Gastrocnemius medialis (tissue), 4 donors: ENCODE data around the gene TDRKH. TPM values are rescaled to one million over a fixed set of nuclear protein-coding genes. Genes with fewer than 3 reads are reported as not detected.

Source experiments
- ATAC-seq, 2 donors: fragments of 150-250 bp; one replicate each; pipeline ENCODE4 v1.9.1; 2016
- DNase-seq, 2 donors: peaks; one replicate each; pipeline ENCODE4 v3.0.0-alpha.2; 2019
- H3K27ac ChIP-seq, 4 donors: fragments of 200-600 bp; sonication (generic); 1 replicate in 1 of 4; 2 replicates in 3 of 4; pipeline ENCODE4 v1.5.1; 2016 to 2018; ENCODE audit warnings: mild to moderate bottlenecking in 2 of 4, moderate library complexity in 1 of 4
- H3K27me3 ChIP-seq, 3 donors: fragments of 200-600 bp; sonication (generic) in 2 of 3; 1 replicate in 1 of 3; 2 replicates in 2 of 3; pipeline versions ENCODE4 v1.5.1 to v1.6.0; 2016 to 2019; ENCODE audit warnings: mild to moderate bottlenecking in 1 of 3, moderate library complexity in 1 of 3
- H3K36me3 ChIP-seq, 2 donors: fragments of 200-600 bp; sonication (generic) in 1 of 2; one replicate each; pipeline ENCODE4 v1.5.1; 2017 to 2018
- H3K4me1 ChIP-seq, 2 donors: fragments of 200-600 bp; sonication (generic) in 1 of 2; one replicate each; pipeline ENCODE4 v1.5.1; 2016 to 2017; ENCODE audit warnings: mild to moderate bottlenecking in 2 of 2
- H3K4me3 ChIP-seq, 4 donors: fragments of 200-600 bp; sonication (generic) in 3 of 4; 1 replicate in 1 of 4; 2 replicates in 3 of 4; pipeline ENCODE4 v1.5.1; 2016 to 2019; ENCODE audit warnings: mild to moderate bottlenecking in 2 of 4
- H3K9me3 ChIP-seq, 3 donors: fragments of 200-600 bp; sonication (generic) in 2 of 3; 1 replicate in 1 of 3; 2 replicates in 2 of 3; pipeline ENCODE4 v1.5.1; 2016 to 2019
- POLR2A ChIP-seq, 2 donors: fragments of 450-650 bp; IDR thresholded peaks; one replicate each; pipeline ENCODE4 v1.6.1; 2017; ENCODE audit warnings: antibody characterized with exemption in 2 of 2, mild to moderate bottlenecking in 2 of 2, moderate library complexity in 2 of 2
- in situ Hi-C, 4 donors: fragments of 200-750 bp; cut with MboI; loops; one replicate each; pipeline versions ENCODE4 v1.15.0 to v1.8.0; 2017; ENCODE audit warnings: low sequenced_read_pairs in 4 of 4
- intact Hi-C: fragments of 100-400 bp; cut with DNase I; formaldehyde crosslinking; loops from one replicate; pipeline ENCODE4 v1.15.1; 2023; ENCODE audit warnings: low total_unique reads
- total RNA-seq, 4 donors: library from RNA; depleted of rRNA; stranded (reverse); fragments of >200 nt; gene quantifications; one replicate each; pipeline versions ENCODE4 v1.1.0 to v1.2.3, GENCODE V29; 2016
- TF ChIP-seq, protein P1 (sequence below), 5 experiments: fragments of 450-650 bp in 3 of 5; fragments of 200-600 bp in 2 of 5; sonication (generic) in 2 of 5; IDR thresholded peaks in 4 of 5; conservative IDR thresholded peaks in 1 of 5; 1 replicate in 4 of 5; 2 replicates in 1 of 5; pipeline ENCODE4 v1.5.1; 2016 to 2019; ENCODE audit warnings: antibody characterized with exemption in 5 of 5, mild to moderate bottlenecking in 3 of 5, moderate library complexity in 3 of 5

The TDRKH gene
- 1 to 10 TPM; 3.9 to 8.3 (median 4.6) TPM for total RNA-seq

GRCh38 chr1:151790071-151790939, at the start of gene TDRKH:
TDRKH (minus strand) TSS chr1:151790500; CDS start chr1:151783022, 7,478 bp downstream.
- in situ Hi-C loops: no loop called here
- H3K27ac ChIP-seq: peak within 1 kb of the TSS; percentile 75 to 80 (median 80)
- TF ChIP-seq POLR2A (IDR thresholded peaks at IDR 0.05): peak; percentile 65 to 86
- TF ChIP-seq, protein P1, sequence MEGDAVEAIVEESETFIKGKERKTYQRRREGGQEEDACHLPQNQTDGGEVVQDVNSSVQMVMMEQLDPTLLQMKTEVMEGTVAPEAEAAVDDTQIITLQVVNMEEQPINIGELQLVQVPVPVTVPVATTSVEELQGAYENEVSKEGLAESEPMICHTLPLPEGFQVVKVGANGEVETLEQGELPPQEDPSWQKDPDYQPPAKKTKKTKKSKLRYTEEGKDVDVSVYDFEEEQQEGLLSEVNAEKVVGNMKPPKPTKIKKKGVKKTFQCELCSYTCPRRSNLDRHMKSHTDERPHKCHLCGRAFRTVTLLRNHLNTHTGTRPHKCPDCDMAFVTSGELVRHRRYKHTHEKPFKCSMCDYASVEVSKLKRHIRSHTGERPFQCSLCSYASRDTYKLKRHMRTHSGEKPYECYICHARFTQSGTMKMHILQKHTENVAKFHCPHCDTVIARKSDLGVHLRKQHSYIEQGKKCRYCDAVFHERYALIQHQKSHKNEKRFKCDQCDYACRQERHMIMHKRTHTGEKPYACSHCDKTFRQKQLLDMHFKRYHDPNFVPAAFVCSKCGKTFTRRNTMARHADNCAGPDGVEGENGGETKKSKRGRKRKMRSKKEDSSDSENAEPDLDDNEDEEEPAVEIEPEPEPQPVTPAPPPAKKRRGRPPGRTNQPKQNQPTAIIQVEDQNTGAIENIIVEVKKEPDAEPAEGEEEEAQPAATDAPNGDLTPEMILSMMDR (IDR thresholded peaks at IDR 0.05 in 4 of 5, conservative IDR thresholded peaks at IDR 0.05 in 1 of 5): peak in 3 of 5 experiments; percentile 23 to 40 (median 39)
- intact Hi-C loops: loop anchor here (1.0 kb wide), 4 partner anchors 27 to 178 kb away; partner anchors contain the start of genes MRPL9 and SNX27
- no peaks in the 10 kb centered on the region for H3K27me3 ChIP-seq
- H3K4me3 ChIP-seq: peak within 1 kb of the TSS; percentile 63 to 88 (median 84)
- ATAC-seq (peak; percentile 99), DNase-seq (peak; percentile 99)
- H3K36me3 ChIP-seq: no peaks in the 10 kb centered on the region
- H3K9me3 ChIP-seq: no peaks in the 10 kb centered on the region
- H3K4me1 ChIP-seq: peaks cover 12 to 14% of the 10 kb centered on the region in 2 donors

- no peaks in the 10 kb centered on the region for H3K9me3 ChIP-seq
- H3K27me3 ChIP-seq: peaks cover 21 to 30% (median 26%) of the 10 kb centered on the region in 3 donors
- H3K27ac ChIP-seq: no peak within 1 kb of the TSS
- H3K4me3 ChIP-seq: peak within 1 kb of the TSS in 3 of 4 donors; percentile 43 to 56 (median 43)
- ATAC-seq (no peak), DNase-seq (peak in 1 of 2 donors; percentile 6)
- in situ Hi-C loops: loop anchor here (10.0 to 25.0 kb wide), 4 partner anchors 75 to 252 kb away; partner anchors contain the start of genes MRPL9 (in 1 of the 4) and SNX27 (in 1 of the 4)
- no peak for TF ChIP-seq POLR2A (IDR thresholded peaks at IDR 0.05)
- intact Hi-C loops: loop anchor here (5.0 to 10.0 kb wide), 2 partner anchors 117 to 1795 kb away; partner anchors contain the start of genes CHTOP and RIIAD1
- peaks cover 7 to 10% of the 10 kb centered on the region in 2 donors for H3K4me1 ChIP-seq
- H3K36me3 ChIP-seq: no peaks in the 10 kb centered on the region
Measured at GRCh38 chr1:151839457-151840403, 49.4 kb upstream of the TDRKH start, which contains the start of gene C2CD4D. C2CD4D (minus strand) TSS chr1:151839820; CDS start chr1:151838989, 831 bp downstream.

- no peak for DNase-seq
- H3K27ac ChIP-seq: no peak overlapping the region
- intact Hi-C loops: loop anchor here (5.0 to 10.0 kb wide), 2 partner anchors 117 to 1796 kb away; partner anchors contain the start of genes CHTOP and RIIAD1
- peak overlapping the region in 3 of 4 donors; percentile 43 to 56 (median 43) for H3K4me3 ChIP-seq
- H3K9me3 ChIP-seq: no peaks in the 10 kb centered on the region
- H3K36me3 ChIP-seq: no peaks in the 10 kb centered on the region
- ATAC-seq: no peak
- peaks cover 7 to 10% of the 10 kb centered on the region in 2 donors for H3K4me1 ChIP-seq
- in situ Hi-C loops: loop anchor here (10.0 to 25.0 kb wide), 3 partner anchors 227 to 252 kb away; partner anchors contain the start of gene SNX27 (in 1 of the 4)
- peaks cover 21 to 30% (median 26%) of the 10 kb centered on the region in 3 donors for H3K27me3 ChIP-seq
- no peak for TF ChIP-seq POLR2A (IDR thresholded peaks at IDR 0.05)
- TF ChIP-seq, protein P1 (IDR thresholded peaks at IDR 0.05 in 4 of 5, conservative IDR thresholded peaks at IDR 0.05 in 1 of 5): no peak
Measured at GRCh38 chr1:151839082-151839412, 48.7 kb upstream of the TDRKH start.

GRCh38 chr1:151838222-151839081, 48.2 kb upstream of the TDRKH start:
- Histone ChIP-seq H3K9me3 (no peaks in the 10 kb centered on the region), H3K36me3 (no peaks in the 10 kb centered on the region), H3K27ac (no peak overlapping the region), H3K27me3 (peaks cover 21 to 30% (median 26%) of the 10 kb centered on the region in 3 donors), H3K4me1 (peaks cover 12 to 13% of the 10 kb centered on the region in 2 donors), H3K4me3 (peak overlapping the region; percentile 15 to 56 (median 43))
- intact Hi-C loops: loop anchor here (5.0 to 10.0 kb wide), 2 partner anchors 116 to 1796 kb away; partner anchors contain the start of genes CHTOP and RIIAD1
- in situ Hi-C loops: loop anchor here (10.0 to 25.0 kb wide), 3 partner anchors 226 to 251 kb away; partner anchors contain the start of gene SNX27 (in 1 of the 4)
- ATAC-seq (no peak), DNase-seq (no peak)
- no peak for TF ChIP-seq POLR2A (IDR thresholded peaks at IDR 0.05)
- TF ChIP-seq, protein P1 (IDR thresholded peaks at IDR 0.05 in 4 of 5, conservative IDR thresholded peaks at IDR 0.05 in 1 of 5): no peak
